H1 (cell line): Measurements from ENCODE around the gene AURKAIP1. TPM values are rescaled to one million over a fixed set of nuclear protein-coding genes. Genes with fewer than 3 reads are reported as not detected.
A peak's percentile ranks its signal among the peaks of the same experiment; 100 is the strongest.

Experiments used
- CTCF ChIA-PET: fragments of 300-600 bp; sonication (Branson Sonifier 250); formaldehyde crosslinking; loops from one replicate; lab custom pipeline; 2021; ENCODE audit not compliant: partially characterized antibody; lab: Charles Lee
- POLR2A ChIA-PET: fragments of 300-600 bp; sonication (Branson Sonifier 250); formaldehyde crosslinking; loops from one replicate; lab custom pipeline; 2021; ENCODE audit warnings: inconsistent platforms; ENCODE audit not compliant: partially characterized antibody; lab: Charles Lee
- DNase-seq, 2 experiments: peaks; one replicate each; pipeline versions ENCODE4 v3.0.0 to v3.0.0-alpha.2; 2010 to 2022; ENCODE audit warnings: low spot score in 2 of 2, low read depth in 1 of 2, mixed read lengths in 1 of 2
- FAIRE-seq: peaks from 2 replicates; lab custom pipeline; 2011; peaks lifted over from hg19 to GRCh38; lab: Jason Lieb, UNC
- H2AFZ ChIP-seq: 2 replicates; pipeline ENCODE4 v1.8.1; 2012; ENCODE audit warnings: low read length, inconsistent platforms
- H2AK5ac ChIP-seq: 2 replicates; pipeline ENCODE4 v1.6.1; 2013; ENCODE audit warnings: low read depth, low read length
- H2BK120ac ChIP-seq: replicated peaks from 2 replicates; pipeline ENCODE3; 2013; ENCODE audit warnings: low read depth, low read length, inconsistent platforms
- H2BK12ac ChIP-seq: 2 replicates; pipeline ENCODE4 v1.6.1; 2013; ENCODE audit warnings: low read depth, low read length
- H2BK15ac ChIP-seq: 2 replicates; pipeline ENCODE4 v1.6.1; 2013; ENCODE audit warnings: low read length
- H2BK20ac ChIP-seq: 2 replicates; pipeline ENCODE4 v1.6.1; 2013; ENCODE audit warnings: low read length
- H2BK5ac ChIP-seq: 2 replicates; pipeline ENCODE4 v1.6.1; 2013; ENCODE audit warnings: low read depth, low read length
- H3K14ac ChIP-seq: 2 replicates; pipeline ENCODE4 v1.6.1; 2013; ENCODE audit warnings: inconsistent platforms; ENCODE audit not compliant: insufficient read length
- H3K18ac ChIP-seq: 2 replicates; pipeline ENCODE4 v1.6.1; 2013; ENCODE audit warnings: low read length; ENCODE audit errors: extremely low read depth
- H3K23ac ChIP-seq: 2 replicates; pipeline ENCODE4 v1.6.1; 2013; ENCODE audit warnings: inconsistent platforms; ENCODE audit not compliant: insufficient read length
- H3K23me2 ChIP-seq: 2 replicates; pipeline ENCODE4 v1.6.1; 2013; ENCODE audit warnings: low read depth, low read length
- H3K27ac ChIP-seq: 2 replicates; pipeline ENCODE4 v1.6.1; 2011; ENCODE audit warnings: low read depth, low read length, inconsistent platforms
- H3K27me3 ChIP-seq, 4 experiments: replicated peaks in 1 of 4; 1 replicate in 1 of 4; 2 replicates in 3 of 4; pipeline versions ENCODE4 v1.6.1 to v1.8.1; 2011 to 2013; ENCODE audit warnings: low read length in 3 of 4, mild to moderate bottlenecking in 3 of 4, inconsistent platforms in 2 of 4, mixed read lengths in 2 of 4, moderate library complexity in 1 of 4; ENCODE audit not compliant: control insufficient read depth in 3 of 4, insufficient read depth in 3 of 4; ENCODE audit errors: extremely low read depth in 1 of 4
- H3K36me3 ChIP-seq, 4 experiments: 2 replicates each; pipeline versions ENCODE4 v1.6.1 to v1.8.1; 2011 to 2013; ENCODE audit warnings: mild to moderate bottlenecking in 4 of 4, low read length in 3 of 4, moderate library complexity in 2 of 4, control low read depth in 1 of 4, inconsistent platforms in 1 of 4; ENCODE audit not compliant: insufficient read depth in 4 of 4, control insufficient read depth in 2 of 4
- H3K4ac ChIP-seq: replicated peaks from 2 replicates; pipeline ENCODE3; 2013; ENCODE audit warnings: low read length, low read depth, mixed read lengths, inconsistent platforms; ENCODE audit not compliant: insufficient read length
- H3K4me1 ChIP-seq, 4 experiments: replicated peaks in 1 of 4; 1 replicate in 1 of 4; 2 replicates in 3 of 4; pipeline versions ENCODE4 v1.6.1 to v1.8.1; 2011 to 2013; ENCODE audit warnings: low read length in 3 of 4, inconsistent platforms in 2 of 4, mixed read lengths in 1 of 4; ENCODE audit not compliant: insufficient read depth in 4 of 4, control insufficient read depth in 3 of 4
- H3K4me2 ChIP-seq, 2 experiments: 2 replicates each; pipeline versions ENCODE4 v1.6.1 to v1.8.1; 2011 to 2013; ENCODE audit warnings: low read depth in 2 of 2, low read length in 2 of 2, control low read depth in 1 of 2, inconsistent platforms in 1 of 2, mild to moderate bottlenecking in 1 of 2; ENCODE audit not compliant: insufficient read depth in 1 of 2
- H3K4me3 ChIP-seq, 4 experiments: fragments of 200-600, 300-600 bp in 1 of 4; sonication (generic), shearing (Covaris generic), sonication (Bioruptor Twin) in 1 of 4; 2 replicates each; pipeline versions ENCODE4 v1.5.1 to v1.8.1; 2011 to 2016; ENCODE audit warnings: low read length in 4 of 4, low read depth in 3 of 4, control low read depth in 2 of 4, inconsistent platforms in 2 of 4, mild to moderate bottlenecking in 2 of 4, mixed read lengths in 1 of 4, moderate library complexity in 1 of 4; ENCODE audit not compliant: insufficient read depth in 2 of 4; ENCODE audit errors: extremely low read depth in 1 of 4
- H3K56ac ChIP-seq: replicated peaks from 2 replicates; pipeline ENCODE3; 2013; ENCODE audit warnings: low read depth, mild to moderate bottlenecking, mixed read lengths, low read length, inconsistent platforms; ENCODE audit not compliant: insufficient read length
- H3K79me1 ChIP-seq: 2 replicates; pipeline ENCODE4 v1.6.1; 2013; ENCODE audit warnings: low read depth, low read length, control low read depth
- H3K79me2 ChIP-seq, 2 experiments: 2 replicates each; pipeline versions ENCODE4 v1.6.1 to v1.8.1; 2012 to 2013; ENCODE audit warnings: low read length in 2 of 2, mild to moderate bottlenecking in 2 of 2, inconsistent platforms in 1 of 2; ENCODE audit not compliant: insufficient read depth in 2 of 2, control insufficient read depth in 1 of 2
- H3K9ac ChIP-seq, 4 experiments: replicated peaks in 1 of 4; 1 replicate in 1 of 4; 2 replicates in 3 of 4; pipeline versions ENCODE4 v1.6.1 to v1.8.1; 2011 to 2013; ENCODE audit warnings: low read depth in 3 of 4, low read length in 3 of 4, control low read depth in 2 of 4, mild to moderate bottlenecking in 2 of 4, moderate library complexity in 2 of 4, inconsistent platforms in 1 of 4; ENCODE audit errors: extremely low read depth in 1 of 4
- H3K9me3 ChIP-seq, 2 experiments: 2 replicates each; pipeline versions ENCODE4 v1.6.1 to v1.8.1; 2012 to 2013; ENCODE audit warnings: mild to moderate bottlenecking in 2 of 2, moderate library complexity in 2 of 2, control low read depth in 1 of 2, inconsistent platforms in 1 of 2, low read depth in 1 of 2, low read length in 1 of 2, mixed read lengths in 1 of 2; ENCODE audit not compliant: insufficient read depth in 2 of 2
- H4K20me1 ChIP-seq, 2 experiments: replicated peaks in 1 of 2; 2 replicates each; pipeline versions ENCODE3 to v1.8.1; 2011 to 2013; ENCODE audit warnings: inconsistent platforms in 2 of 2, low read length in 2 of 2, mild to moderate bottlenecking in 1 of 2; ENCODE audit not compliant: insufficient read depth in 2 of 2, control insufficient read depth in 1 of 2
- H4K5ac ChIP-seq: 2 replicates; pipeline ENCODE4 v1.6.1; 2013; ENCODE audit warnings: low read length, low read depth, mixed read lengths, inconsistent platforms; ENCODE audit not compliant: insufficient read length
- H4K8ac ChIP-seq: 2 replicates; pipeline ENCODE4 v1.8.0; 2013; ENCODE audit warnings: mild to moderate bottlenecking, moderate library complexity, low read length, inconsistent platforms; ENCODE audit not compliant: insufficient read depth; ENCODE audit errors: extremely low read depth
- H4K91ac ChIP-seq: replicated peaks from 2 replicates; pipeline ENCODE3; 2013; ENCODE audit warnings: low read length, mixed read lengths, inconsistent platforms; ENCODE audit not compliant: insufficient read length
- HDAC6 ChIP-seq: IDR thresholded peaks from one replicate; pipeline ENCODE4 v1.7.1; 2012; ENCODE audit warnings: low read depth, mild to moderate bottlenecking, inconsistent platforms, low read length, moderate library complexity
- POLR2A ChIP-seq, 2 experiments: IDR thresholded peaks; 1 replicate in 1 of 2; 2 replicates in 1 of 2; pipeline ENCODE4 v1.6.1; 2011; ENCODE audit warnings: low read depth in 2 of 2, low read length in 2 of 2, mild to moderate bottlenecking in 2 of 2; ENCODE audit errors: control extremely low read depth in 1 of 2
- SIN3A ChIP-seq, 2 experiments: IDR thresholded peaks in 1 of 2; conservative IDR thresholded peaks in 1 of 2; 2 replicates each; pipeline ENCODE4 v1.6.1; 2011 to 2012; ENCODE audit warnings: low read length in 2 of 2, improper control_type of control experiment in 1 of 2, low read depth in 1 of 2, mild to moderate bottlenecking in 1 of 2
- SP4 ChIP-seq: IDR thresholded peaks from 2 replicates; pipeline ENCODE4 v1.6.1; 2012; ENCODE audit warnings: low read length, inconsistent platforms
- WGBS, 2 experiments: shearing (Covaris generic) in 1 of 2; methylation state at CpG; one replicate each; pipeline versions ENCODE4 v1.1.6 to v1.1.7; 2013 to 2015; ENCODE audit warnings: low lambda C conversion rate in 2 of 2, mixed read lengths in 2 of 2, inconsistent platforms in 1 of 2, low coverage in 1 of 2, missing lambda C conversion rate in 1 of 2; ENCODE audit not compliant: insufficient replicate concordance in 2 of 2, insufficient coverage in 1 of 2, insufficient read length in 1 of 2; ENCODE audit errors: extremely low coverage in 1 of 2, missing lambda C conversion rate in 1 of 2; 5-methylcytosine and 5-hydroxymethylcytosine counted together
- polyA plus RNA-seq, 7 experiments: library from polyadenylated mRNA; depleted of rRNA in 3 of 7; stranded (reverse) in 5 of 7; unstranded in 2 of 7; fragments of >200 nt in 5 of 7; fragments of 200-250 nt in 2 of 7; gene quantifications; 1 replicate in 5 of 7; 2 replicates in 1 of 7; 4 replicates in 1 of 7; pipeline versions ENCODE4 v1.2.1 to v1.2.3, GENCODE V29; 2011 to 2013; ENCODE audit warnings: missing spikeins in 2 of 7, mixed read lengths in 2 of 7
- total RNA-seq: library from RNA; stranded (reverse); fragmentation: NEBNext Ultra II Directional; extraction: Animal tissue kit (Norgen Biotek cat#: 25700); gene quantifications from 2 replicates; pipeline ENCODE4 v1.2.1, GENCODE V29; 2021

AURKAIP1 gene
- total and polyA plus RNA-seq, 2 of the 8 experiments (the other 6 are each of a cell fraction or from before 2014, with no cell fraction given) = 87.8 to 194 TPM

DNA sequence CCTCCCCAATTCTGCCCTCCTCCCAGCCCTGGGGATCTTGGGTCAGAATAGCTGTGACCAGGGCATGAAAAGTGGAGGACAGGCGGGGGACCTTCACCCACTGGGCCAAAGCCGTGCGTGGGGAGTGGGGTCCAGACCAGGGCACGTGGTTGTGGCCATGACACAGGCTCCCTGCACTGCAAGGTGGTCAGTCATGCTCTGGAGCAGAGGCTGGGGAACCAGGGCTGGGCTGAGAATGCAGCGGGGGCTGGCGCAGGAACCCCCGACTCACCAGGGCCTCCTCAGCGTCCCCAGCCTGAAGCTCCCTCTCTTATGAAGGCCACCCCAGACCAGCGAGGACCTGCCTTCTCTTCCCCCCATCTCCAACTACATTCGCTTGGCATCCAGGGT lies 28.5 kb downstream of the AURKAIP1 start:
- Histone ChIP-seq H2BK20ac (no peak overlapping the region), H4K20me1 (peaks cover 16 to 36% of the 10 kb centered on the region in 2 experiments), H3K23me2 (peaks cover 14% of the 10 kb centered on the region; the same call in 1 of the 2 replicates), H2BK5ac (no peak overlapping the region), H3K23ac (no peak overlapping the region), H3K4me3 (no peak overlapping the region), H2BK15ac (no peak overlapping the region), H3K36me3 (peaks cover 0 to 5% (median under 1%) of the 10 kb centered on the region in 4 experiments; a peak in 4 of 8 replicates), H4K5ac (no peak overlapping the region), H3K79me1 (peaks cover 18% of the 10 kb centered on the region), H3K4ac (no peak overlapping the region), H3K56ac (no peak overlapping the region), H3K79me2 (peaks cover 0 to 28% of the 10 kb centered on the region in 2 experiments; a peak in 3 of 4 replicates), H3K27ac (no peak overlapping the region), H2BK12ac (no peak overlapping the region), H3K27me3 (no peaks in the 10 kb centered on the region), H2AK5ac (no peak overlapping the region), H3K4me2 (no peak overlapping the region), H3K4me1 (peaks cover 0 to 18% (median 11%) of the 10 kb centered on the region in 4 experiments; a peak in 5 of 7 replicates), H3K9ac (no peak overlapping the region), H2AFZ (no peak overlapping the region), H4K91ac (no peak overlapping the region), H3K14ac (no peak overlapping the region), H2BK120ac (no peak overlapping the region), H3K18ac (no peak overlapping the region), H4K8ac (peak overlapping the region; percentile 16; the same call in 1 of the 2 replicates), H3K9me3 (no peaks in the 10 kb centered on the region)
- ChIA-PET POLR2A (interaction anchor here (0.9 to 3.1 kb wide), 7 partner anchors 11 to 61 kb away, joined by 3 to 12 read pairs (median 4); partner anchors contain the start of genes AURKAIP1, CCNL2 and TAS1R3), CTCF (interaction anchor here (0.9 to 4.4 kb wide), 6 partner anchors 9 to 157 kb away, joined by 3 to 34 read pairs (median 4); no protein-coding TSS in a partner anchor)
- FAIRE-seq = no peak
- WGBS, 2 experiments = 91% methylated on average over 10 of the region's 10 CpGs; no CpG with 5 or more reads in 1 of the 2 experiments
- no peak for DNase-seq
- TF ChIP-seq POLR2A (IDR thresholded peaks at IDR 0.05; ENCODE audit: control extremely low read depth in 1 of 2, low read depth in 2 of 2, low read length in 2 of 2) = no peak
- no peak for TF ChIP-seq SP4
- TF ChIP-seq HDAC6 = no peak
- no peak for TF ChIP-seq SIN3A (conservative IDR thresholded peaks at IDR 0.05 in 1 of 2, IDR thresholded peaks at IDR 0.05 in 1 of 2; ENCODE audit: low read depth in 1 of 2, low read length in 2 of 2)
